BJ (cell line): Measurements from ENCODE around the gene RIOX2. TPM values are rescaled to one million over a fixed set of nuclear protein-coding genes. Genes with fewer than 3 reads are reported as not detected.

ENCODE experiments used
- CTCF ChIA-PET: fragments of 350-600 bp; formaldehyde crosslinking; extraction: SDS; loops from one replicate; lab custom pipeline; 2021; ENCODE audit warnings: antibody characterized with exemption, inconsistent platforms; lab: Yijun Ruan, JAX
- POLR2A ChIA-PET: fragments of 300-600 bp; sonication (Branson Sonifier 250); formaldehyde crosslinking; extraction: SDS; loops from one replicate; lab custom pipeline; 2021; ENCODE audit warnings: antibody characterized with exemption; lab: Charles Lee
- DNase-seq: peaks from one replicate; pipeline ENCODE4 v3.0.0-alpha.2; 2011; ENCODE audit warnings: low read depth
- H3K27me3 ChIP-seq: 2 replicates; pipeline ENCODE4 v1.6.0; 2011; ENCODE audit warnings: low read length; ENCODE audit not compliant: control insufficient read depth, insufficient read depth
- H3K36me3 ChIP-seq: 2 replicates; pipeline ENCODE4 v1.5.1; 2011; ENCODE audit warnings: low read length; ENCODE audit not compliant: control insufficient read depth, insufficient read depth
- H3K4me3 ChIP-seq: 2 replicates; pipeline ENCODE4 v1.5.1; 2011; ENCODE audit warnings: low read depth, mild to moderate bottlenecking, control low read depth, low read length
- CTCF ChIP-seq: IDR thresholded peaks from 2 replicates; pipeline ENCODE4 v1.5.1; 2011; ENCODE audit warnings: low read depth, mild to moderate bottlenecking, control low read depth, inconsistent platforms, low read length, moderate library complexity; ENCODE audit not compliant: insufficient read depth
- polyA plus RNA-seq: library from polyadenylated mRNA; depleted of rRNA; stranded (reverse); fragments of >200 nt; gene quantifications from 2 replicates; pipeline ENCODE4 v1.2.3, GENCODE V29; 2011

Gene RIOX2
- polyA plus RNA-seq, 1 experiment, result 19.6 TPM

DNA sequence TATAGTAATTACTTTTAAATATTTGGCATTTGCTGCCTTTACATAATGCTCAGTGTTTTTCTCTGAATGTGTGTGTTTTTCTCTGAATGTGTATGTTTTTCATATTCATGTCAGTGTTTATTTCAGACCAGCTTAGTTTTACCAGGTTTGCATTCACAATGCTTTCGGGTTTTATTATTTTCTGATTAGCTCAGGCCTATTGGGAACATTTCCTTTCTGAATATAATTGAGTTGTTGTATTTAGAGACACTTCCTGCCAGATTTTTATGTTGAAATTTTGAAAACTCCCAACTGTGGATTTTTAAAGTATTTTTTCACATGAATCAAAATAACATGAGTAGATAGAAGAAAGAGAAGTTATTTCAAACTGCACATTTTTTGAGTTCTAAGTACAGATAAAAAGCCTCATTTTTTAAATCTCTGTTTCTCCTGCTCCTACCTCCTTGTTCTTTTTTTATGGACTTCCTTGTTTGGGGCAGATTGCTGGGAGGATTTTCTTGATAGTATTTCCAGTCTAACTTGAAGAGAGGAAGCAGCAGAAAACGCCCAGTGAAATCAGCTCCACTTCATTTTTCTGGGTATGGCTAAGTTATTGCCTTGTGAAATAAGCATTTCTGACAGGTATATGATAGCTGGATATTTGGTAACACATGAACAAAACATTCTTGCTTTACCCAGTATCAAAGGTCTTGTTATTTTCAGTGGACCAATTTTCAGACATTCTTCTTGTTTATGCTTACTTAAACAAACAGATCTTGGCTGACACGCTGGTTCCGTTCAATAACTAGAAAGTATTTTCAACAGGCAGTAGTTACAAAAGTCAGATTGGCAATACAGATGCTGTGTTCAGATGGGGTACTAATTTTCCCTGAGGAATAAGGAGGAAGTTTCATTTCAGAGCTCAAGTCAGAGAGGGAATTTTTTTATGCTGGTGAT, 70.7 kb downstream of the RIOX2 start:
- no peak overlapping the region for H3K4me3 ChIP-seq
- no peaks in the 10 kb centered on the region for H3K27me3 ChIP-seq
- no peak for DNase-seq
- POLR2A ChIA-PET, result no interaction called here
- no peak for TF ChIP-seq CTCF
- CTCF ChIA-PET, result interaction anchor here (0.7 kb wide), 1 partner anchor 10 kb away, joined by 3 read pairs; no protein-coding TSS in a partner anchor
- no peaks in the 10 kb centered on the region for H3K36me3 ChIP-seq

- TF ChIP-seq CTCF, result no peak
- ChIA-PET POLR2A (no interaction called here), CTCF (no interaction called here)
- no peak for DNase-seq
- no peaks in the 10 kb centered on the region for H3K36me3 ChIP-seq
- no peaks in the 10 kb centered on the region for H3K27me3 ChIP-seq
- no peak overlapping the region for H3K4me3 ChIP-seq
Measured at GRCh38 chr3:97899331-97899730, 72.9 kb downstream of the RIOX2 start.

DNA sequence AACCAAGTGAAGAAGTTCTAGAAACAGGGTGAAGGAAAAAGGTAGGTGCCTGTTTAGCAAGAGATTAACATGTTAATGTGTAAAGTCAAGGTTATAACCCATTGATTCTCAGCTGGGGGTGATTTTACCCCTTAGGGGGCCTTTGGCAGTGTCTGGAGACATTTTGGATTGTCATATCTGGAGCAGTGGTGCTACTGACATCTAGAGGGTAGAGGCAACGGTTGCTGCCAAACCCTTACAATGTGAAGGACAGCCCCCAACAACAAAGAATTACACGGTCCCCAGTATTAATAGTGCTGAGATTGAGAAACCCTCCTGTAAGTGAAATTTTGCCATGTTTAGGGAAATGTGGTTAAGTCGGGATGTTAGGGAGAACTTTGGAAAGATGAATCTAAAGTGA, 75.7 kb downstream of the RIOX2 start:
- POLR2A ChIA-PET, result no interaction called here

DNA sequence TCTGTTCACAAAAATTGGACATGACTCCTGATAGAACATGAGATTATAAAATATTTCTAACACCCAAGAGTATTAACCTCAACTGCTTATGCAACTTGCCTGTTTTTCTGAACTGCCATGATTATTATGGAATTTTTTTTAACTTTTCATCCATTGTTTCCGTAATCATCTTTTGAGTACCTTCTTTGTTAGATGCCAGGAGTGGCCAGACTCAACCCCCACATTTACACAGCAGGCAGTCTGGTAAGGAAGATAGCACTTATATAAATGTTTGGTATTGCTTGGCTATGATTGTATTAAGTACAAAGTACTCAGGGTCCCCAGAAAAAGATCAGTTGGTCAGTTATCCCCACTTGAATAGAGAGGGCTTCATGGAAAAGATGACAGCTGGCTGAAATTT, 76.1 kb downstream of the RIOX2 start:
- ChIA-PET POLR2A (no interaction called here), CTCF (no interaction called here)
- DNase-seq, result no peak
- TF ChIP-seq CTCF, result no peak
- Histone ChIP-seq H3K27me3 (no peaks in the 10 kb centered on the region), H3K36me3 (no peaks in the 10 kb centered on the region; the same call in 1 of the 2 replicates), H3K4me3 (no peak overlapping the region)

More for the DNA sequence above, 75.7 kb downstream of the RIOX2 start:
- no peak for TF ChIP-seq CTCF
- CTCF ChIA-PET, result no interaction called here
- Histone ChIP-seq H3K27me3 (no peaks in the 10 kb centered on the region), H3K36me3 (no peaks in the 10 kb centered on the region; the same call in 1 of the 2 replicates), H3K4me3 (no peak overlapping the region)
- DNase-seq, result no peak

DNA sequence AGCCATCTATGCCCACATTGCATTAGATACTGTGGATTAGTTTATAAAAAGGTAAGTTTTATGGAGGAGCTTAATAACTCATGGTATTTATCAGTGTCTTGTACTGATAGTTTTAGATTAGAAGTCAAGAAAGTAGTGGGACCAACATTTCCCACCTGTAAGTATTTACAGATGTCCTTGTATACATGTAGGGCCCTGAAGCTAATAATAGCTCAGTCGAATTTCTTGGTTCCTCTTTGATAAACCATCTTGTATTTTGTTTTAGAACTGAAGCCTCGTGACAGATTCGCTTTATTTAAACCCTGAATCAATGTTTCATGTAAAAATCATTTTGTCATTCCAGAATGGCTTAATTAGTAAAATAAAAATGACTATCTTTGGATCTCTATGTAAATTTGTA, 77.0 kb downstream of the RIOX2 start:
- CTCF ChIA-PET, result no interaction called here
- TF ChIP-seq CTCF, result no peak

More for the DNA sequence above, 77.0 kb downstream of the RIOX2 start:
- POLR2A ChIA-PET, result no interaction called here
- Histone ChIP-seq H3K27me3 (no peaks in the 10 kb centered on the region), H3K4me3 (no peak overlapping the region), H3K36me3 (no peaks in the 10 kb centered on the region; the same call in 1 of the 2 replicates)
- no peak for DNase-seq
